B cell (primary cell): ENCODE results near the gene RPS21. TPM values are rescaled to one million over a fixed set of nuclear protein-coding genes. Genes with fewer than 3 reads are reported as not detected.

ENCODE experiments used
- ATAC-seq: fragments of 200-7000 bp; cut with Tn5 transposase; one replicate; pipeline ENCODE4 v1.10.0; 2021; ENCODE audit warnings: low read depth, mild to moderate bottlenecking, moderate number of reproducible peaks, moderate library complexity
- CTCF ChIA-PET: fragments of 350-600 bp; sonication (Branson Sonifier 250); formaldehyde crosslinking; loops from one replicate; lab custom pipeline; 2021; ENCODE audit warnings: antibody characterized with exemption, inconsistent platforms; lab: Charles Lee
- POLR2A ChIA-PET: fragments of 350-600 bp; sonication (Branson Sonifier 250); formaldehyde crosslinking; loops from one replicate; lab custom pipeline; 2021; ENCODE audit warnings: antibody characterized with exemption; lab: Charles Lee
- DNase-seq: peaks from one replicate; pipeline ENCODE4 v3.0.0; 2013
- H2AFZ ChIP-seq: 2 replicates; pipeline ENCODE4 v1.6.1; 2012; ENCODE audit warnings: mild to moderate bottlenecking, low read depth, low read length; ENCODE audit not compliant: insufficient read depth, poor library complexity, severe bottlenecking
- H3K27ac ChIP-seq, 2 donors: 1 replicate in 1 of 2; 2 replicates in 1 of 2; pipeline ENCODE4 v1.5.1; 2012 to 2013; ENCODE audit warnings: low read length in 2 of 2, mild to moderate bottlenecking in 2 of 2, moderate library complexity in 1 of 2
- H3K27me3 ChIP-seq, 4 experiments: fragments of 200-600 bp in 1 of 4; sonication (generic) in 1 of 4; replicated peaks in 1 of 4; 1 replicate in 2 of 4; 2 replicates in 2 of 4; pipeline versions ENCODE4 v1.6.1 to v1.7.0; 2013 to 2016; ENCODE audit warnings: low read length in 3 of 4, mild to moderate bottlenecking in 2 of 4, mixed read lengths in 1 of 4, moderate library complexity in 1 of 4; ENCODE audit not compliant: insufficient read depth in 4 of 4, control insufficient read depth in 3 of 4; ENCODE audit errors: control extremely low read depth in 1 of 4
- H3K36me3 ChIP-seq, 2 experiments: replicated peaks in 1 of 2; 1 replicate in 1 of 2; 2 replicates in 1 of 2; pipeline versions ENCODE4 v1.6.1 to v1.7.1; 2013; ENCODE audit warnings: low read length in 1 of 2; ENCODE audit not compliant: insufficient read depth in 2 of 2, control insufficient read depth in 1 of 2; ENCODE audit errors: control extremely low read depth in 1 of 2, extremely low read depth in 1 of 2
- H3K4me1 ChIP-seq, 2 donors: fragments of 200-600 bp in 1 of 2; sonication (generic) in 1 of 2; 1 replicate in 1 of 2; 2 replicates in 1 of 2; pipeline versions ENCODE4 v1.5.1 to v1.6.1; 2013 to 2017; ENCODE audit warnings: low read length in 2 of 2; ENCODE audit not compliant: control insufficient read depth in 2 of 2, insufficient read depth in 2 of 2
- H3K4me2 ChIP-seq: replicated peaks from 2 replicates; pipeline ENCODE3; 2012; ENCODE audit warnings: mild to moderate bottlenecking, low read depth, low read length; ENCODE audit not compliant: poor library complexity, severe bottlenecking
- H3K4me3 ChIP-seq, 5 experiments: fragments of 200-600 bp in 1 of 5; sonication (generic) in 1 of 5; 1 replicate in 3 of 5; 2 replicates in 2 of 5; pipeline versions ENCODE4 v1.5.1 to v1.7.0; 2011 to 2016; ENCODE audit warnings: low read length in 4 of 5, mild to moderate bottlenecking in 4 of 5, low read depth in 2 of 5, control low read depth in 1 of 5, moderate library complexity in 1 of 5; ENCODE audit not compliant: insufficient read depth in 1 of 5; ENCODE audit errors: control extremely low read depth in 1 of 5, extremely low read depth in 1 of 5
- H3K79me2 ChIP-seq: fragments of 200-600 bp; sonication (generic); one replicate; pipeline ENCODE4 v1.6.0; 2016; ENCODE audit warnings: low read length; ENCODE audit not compliant: control insufficient read depth, insufficient read depth
- H3K9ac ChIP-seq: fragments of 200-600 bp; sonication (generic); 2 replicates; pipeline ENCODE4 v1.6.1; 2017; ENCODE audit warnings: mild to moderate bottlenecking, low read length, moderate library complexity
- H3K9me3 ChIP-seq, 3 donors: one replicate each; pipeline versions ENCODE4 v1.6.1 to v1.7.1; 2013; ENCODE audit warnings: low read length in 2 of 3; ENCODE audit not compliant: control insufficient read depth in 2 of 3, insufficient read depth in 1 of 3; ENCODE audit errors: control extremely low read depth in 1 of 3
- H4K20me1 ChIP-seq: 2 replicates; pipeline ENCODE4 v1.6.0; 2012; ENCODE audit warnings: mild to moderate bottlenecking, low read length; ENCODE audit not compliant: insufficient read depth, control insufficient read depth, poor library complexity, severe bottlenecking
- H3K27ac Mint-ChIP-seq: one replicate; pipeline ENCODE4 v1.8.0; 2021; ENCODE audit warnings: mixed read lengths
- H3K27me3 Mint-ChIP-seq: one replicate; pipeline ENCODE4 v1.8.0; 2021; ENCODE audit warnings: mixed read lengths
- H3K4me1 Mint-ChIP-seq: one replicate; pipeline ENCODE4 v1.8.0; 2021; ENCODE audit warnings: mixed read lengths
- H3K4me3 Mint-ChIP-seq: one replicate; pipeline ENCODE4 v1.8.0; 2021; ENCODE audit warnings: mixed read lengths
- H3K9me3 Mint-ChIP-seq: one replicate; pipeline ENCODE4 v1.8.0; 2022; ENCODE audit warnings: mixed read lengths; ENCODE audit not compliant: insufficient read depth
- EZH2 ChIP-seq: IDR thresholded peaks from 2 replicates; pipeline ENCODE4 v1.6.1; 2012; ENCODE audit warnings: borderline replicate concordance, low read depth, mild to moderate bottlenecking, moderate library complexity, low read length; ENCODE audit not compliant: insufficient read depth, poor library complexity, severe bottlenecking
- WGBS: methylation state at CpG from one replicate; pipeline ENCODE4 v1.1.5; 2013; ENCODE audit warnings: missing lambda C conversion rate; ENCODE audit not compliant: insufficient coverage; 5-methylcytosine and 5-hydroxymethylcytosine counted together
- intact Hi-C: fragments of 100-400 bp; cut with micrococcal nuclease; formaldehyde crosslinking; loops from one replicate; pipeline ENCODE4 v1.10.0; 2022
- polyA plus RNA-seq: library from polyadenylated mRNA; depleted of rRNA; stranded (reverse); fragments of >200 nt; gene quantifications from 2 replicates; pipeline ENCODE4 v1.2.3, GENCODE V29; 2012
- total RNA-seq, 2 donors: library from RNA; stranded (reverse); fragments of 120-200 nt in 1 of 2; gene quantifications; 1 replicate in 1 of 2; 2 replicates in 1 of 2; pipeline versions ENCODE4 v1.2.3 to v1.2.4, GENCODE V29; 2013 to 2022
- TF ChIP-seq, protein P1 (sequence below): fragments of 200-600 bp; IDR thresholded peaks from one replicate; pipeline ENCODE4 v1.8.0; 2022; ENCODE audit warnings: antibody characterized with exemption, mild to moderate bottlenecking

The RPS21 gene
- total and polyA plus RNA-seq, 2 donors (not counting 1 experiment from before 2014, with no cell fraction given), result 2,653 to 9,603 TPM

DNA sequence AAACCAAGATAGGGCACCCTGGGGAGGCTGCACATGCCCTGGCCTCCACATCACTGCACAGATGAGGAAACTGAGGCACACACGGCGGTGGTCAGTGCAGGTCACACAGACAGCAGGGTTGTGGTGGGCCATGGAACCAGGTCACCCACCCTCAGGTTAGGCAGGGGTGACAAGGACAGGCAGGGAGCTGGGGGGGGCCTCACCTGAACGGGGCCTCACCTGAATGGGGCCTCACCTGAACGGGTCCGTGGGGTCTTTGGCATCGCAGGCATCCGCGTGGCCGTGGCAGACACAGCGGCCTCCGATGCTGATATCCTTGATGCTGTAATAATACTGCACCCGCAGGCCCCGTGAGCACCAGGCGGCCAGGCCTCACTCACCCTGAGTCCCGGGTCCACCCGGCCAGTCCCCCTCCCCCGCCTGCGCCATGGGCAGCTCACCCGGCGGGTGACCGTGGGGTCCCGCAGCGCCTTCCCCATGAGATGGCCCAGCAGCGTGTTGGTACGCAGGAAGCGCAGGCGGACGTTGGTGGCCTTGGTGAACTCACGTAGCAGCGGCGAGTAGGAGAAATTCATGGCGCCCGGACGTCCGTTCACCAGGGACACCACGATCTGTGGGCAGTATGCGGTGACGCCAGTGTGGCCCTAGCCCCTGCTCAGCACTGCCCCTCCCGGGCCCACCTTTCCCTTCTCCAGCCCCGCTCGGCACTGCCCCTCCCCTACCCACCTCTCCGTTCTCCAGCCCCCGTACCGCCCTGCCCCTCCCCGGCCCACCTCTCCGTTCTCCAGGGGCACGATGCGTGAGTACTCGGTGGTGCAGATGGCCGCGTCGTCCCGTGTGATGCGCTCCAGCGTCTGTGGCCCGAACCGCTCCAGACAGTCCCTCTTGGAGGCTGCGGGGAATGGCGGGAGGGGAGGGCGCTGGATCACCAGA is 35.2 kb upstream of the RPS21 start:
- no peak overlapping the region for H3K27ac Mint-ChIP-seq
- no peaks in the 10 kb centered on the region for H3K4me1 Mint-ChIP-seq
- H3K27me3 ChIP-seq, result no peaks in the 10 kb centered on the region
- H3K4me2 ChIP-seq, result no peak overlapping the region
- H3K36me3 ChIP-seq, result no peaks in the 10 kb centered on the region
- intact Hi-C loops, result no loop called here
- ChIA-PET POLR2A (no interaction called here), CTCF (no interaction called here)
- peaks cover 0 to 4% (median 0%) of the 10 kb centered on the region in 3 donors for H3K9me3 ChIP-seq
- no peaks in the 10 kb centered on the region for H3K4me1 ChIP-seq
- DNase-seq, result no peak
- no peaks in the 10 kb centered on the region for H3K79me2 ChIP-seq
- no peaks in the 10 kb centered on the region for H3K27me3 Mint-ChIP-seq
- no peaks in the 10 kb centered on the region for H4K20me1 ChIP-seq
- no peak overlapping the region for H3K9ac ChIP-seq
- no peak overlapping the region for H3K4me3 Mint-ChIP-seq
- TF ChIP-seq, protein P1, sequence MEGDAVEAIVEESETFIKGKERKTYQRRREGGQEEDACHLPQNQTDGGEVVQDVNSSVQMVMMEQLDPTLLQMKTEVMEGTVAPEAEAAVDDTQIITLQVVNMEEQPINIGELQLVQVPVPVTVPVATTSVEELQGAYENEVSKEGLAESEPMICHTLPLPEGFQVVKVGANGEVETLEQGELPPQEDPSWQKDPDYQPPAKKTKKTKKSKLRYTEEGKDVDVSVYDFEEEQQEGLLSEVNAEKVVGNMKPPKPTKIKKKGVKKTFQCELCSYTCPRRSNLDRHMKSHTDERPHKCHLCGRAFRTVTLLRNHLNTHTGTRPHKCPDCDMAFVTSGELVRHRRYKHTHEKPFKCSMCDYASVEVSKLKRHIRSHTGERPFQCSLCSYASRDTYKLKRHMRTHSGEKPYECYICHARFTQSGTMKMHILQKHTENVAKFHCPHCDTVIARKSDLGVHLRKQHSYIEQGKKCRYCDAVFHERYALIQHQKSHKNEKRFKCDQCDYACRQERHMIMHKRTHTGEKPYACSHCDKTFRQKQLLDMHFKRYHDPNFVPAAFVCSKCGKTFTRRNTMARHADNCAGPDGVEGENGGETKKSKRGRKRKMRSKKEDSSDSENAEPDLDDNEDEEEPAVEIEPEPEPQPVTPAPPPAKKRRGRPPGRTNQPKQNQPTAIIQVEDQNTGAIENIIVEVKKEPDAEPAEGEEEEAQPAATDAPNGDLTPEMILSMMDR, result no peak
- TF ChIP-seq EZH2, result no peak
- H3K4me3 ChIP-seq, result no peak overlapping the region
- H3K9me3 Mint-ChIP-seq, result peaks cover 3% of the 10 kb centered on the region
- no peak overlapping the region for H3K27ac ChIP-seq
- no peak for ATAC-seq
- WGBS, result 93% methylated on average over 60 of the region's 60 CpGs
- no peak overlapping the region for H2AFZ ChIP-seq
